ENCODE measurements around the gene ARHGEF9.

GRCh38 chrX:63656871-63657580 is 128.0 kb downstream of the ARHGEF9 start:
- TF ChIP-seq EZH2 (optimal IDR thresholded peaks at IDR 0.05; ENCODE audit: low read depth, low read length) (no peak), CTCF (IDR thresholded peaks at IDR 0.05; ENCODE audit: low read length) (no peak), EZH2phosphoT487 (IDR thresholded peaks at IDR 0.05; ENCODE audit: low read length) (no peak)
